Breast epithelium (tissue), 3 donors: ENCODE results near the gene TRIL.
A peak's percentile ranks its signal among the peaks of the same experiment; 100 is the strongest.

Experiments
- CTCF ChIP-seq, 3 donors: fragments of 450-650 bp; IDR thresholded peaks; one replicate each; pipeline ENCODE4 v1.5.1; 2016 to 2017; ENCODE audit warnings: antibody characterized with exemption in 3 of 3, mild to moderate bottlenecking in 3 of 3, moderate library complexity in 3 of 3
- POLR2A ChIP-seq: fragments of 450-650 bp; IDR thresholded peaks from one replicate; pipeline ENCODE4 v1.6.1; 2016; ENCODE audit warnings: antibody characterized with exemption, mild to moderate bottlenecking, moderate library complexity
- POLR2AphosphoS5 ChIP-seq, 3 donors: sonication (generic); formaldehyde crosslinking; IDR thresholded peaks; one replicate each; pipeline ENCODE4 v1.6.1; 2017; ENCODE audit warnings: antibody characterized with exemption in 3 of 3

GRCh38 chr7:28921822-28922221 lies 36.3 kb downstream of the TRIL start:
- TF ChIP-seq CTCF (IDR thresholded peaks at IDR 0.05) = peak; percentile 88 to 96 (median 93)
- no peak for TF ChIP-seq POLR2A
- TF ChIP-seq POLR2AphosphoS5 (IDR thresholded peaks at IDR 0.05) = no peak
